Heart right ventricle (tissue), 16 donors: ENCODE results near the gene SPR. TPM values are rescaled to one million over a fixed set of nuclear protein-coding genes. Genes with fewer than 3 reads are reported as not detected.

Experiments
- ATAC-seq, 8 donors: fragments of 200-7000 bp; cut with Tn5 transposase; one replicate each; pipeline ENCODE4 v1.9.1; 2020; ENCODE audit warnings: mild to moderate bottlenecking in 8 of 8, moderate library complexity in 8 of 8, moderate number of reproducible peaks in 1 of 8
- DNase-seq, 2 donors: peaks; one replicate each; pipeline ENCODE4 v3.0.0-alpha.2; 2020
- H3K27ac ChIP-seq, 10 donors: fragments of 200-600 bp; sonication (generic) in 2 of 10; one replicate each; pipeline versions ENCODE4 v1.5.0 to v1.8.0; 2020 to 2022; ENCODE audit warnings: mild to moderate bottlenecking in 3 of 10
- H3K27me3 ChIP-seq, 7 donors: fragments of 200-600 bp; one replicate each; pipeline ENCODE4 v1.8.0; 2021 to 2022; ENCODE audit warnings: mild to moderate bottlenecking in 2 of 7
- H3K36me3 ChIP-seq, 9 donors: fragments of 200-600 bp; sonication (generic) in 1 of 9; one replicate each; pipeline versions ENCODE4 v1.5.0 to v1.8.0; 2020 to 2022; ENCODE audit warnings: mild to moderate bottlenecking in 2 of 9
- H3K4me1 ChIP-seq, 9 donors: fragments of 200-600 bp; sonication (generic) in 1 of 9; one replicate each; pipeline versions ENCODE4 v1.5.0 to v1.8.0; 2020 to 2022; ENCODE audit warnings: mild to moderate bottlenecking in 4 of 9
- H3K4me3 ChIP-seq, 10 donors: fragments of 200-600 bp; sonication (generic) in 2 of 10; one replicate each; pipeline versions ENCODE4 v1.5.0 to v1.8.0; 2020 to 2022; ENCODE audit warnings: mild to moderate bottlenecking in 7 of 10, moderate library complexity in 2 of 10
- H3K9me3 ChIP-seq, 11 donors: fragments of 200-600 bp in 10 of 11; sonication (generic) in 2 of 11; one replicate each; pipeline versions ENCODE4 v1.5.0 to v1.8.0; 2013 to 2022; ENCODE audit warnings: mild to moderate bottlenecking in 2 of 11, control low read depth in 1 of 11, moderate library complexity in 1 of 11
- CTCF ChIP-seq, 9 donors: fragments of 200-600 bp; sonication (generic) in 2 of 9; IDR thresholded peaks; one replicate each; pipeline versions ENCODE4 v1.5.0 to v1.8.0; 2021 to 2022; ENCODE audit warnings: antibody characterized with exemption in 9 of 9, mild to moderate bottlenecking in 5 of 9, moderate library complexity in 1 of 9
- WGBS, 2 donors: extraction: QIAGEN DNeasy Blood & Tissue Kit; methylation state at CpG; one replicate each; pipeline ENCODE4 v1.1.7; 2013; ENCODE audit warnings: inconsistent platforms in 1 of 2; 5-methylcytosine and 5-hydroxymethylcytosine counted together
- intact Hi-C, 10 donors: fragments of 100-400 bp; cut with DNase I; formaldehyde crosslinking; loops; one replicate each; pipeline versions ENCODE4 v1.11.1 to v1.14.2; 2022
- long read RNA-seq, 3 donors: library from polyadenylated mRNA; unstranded; transcript quantifications; one replicate each; pipeline ENCODE4 v2.0.0, GENCODE V29; 2020 to 2021
- polyA plus RNA-seq, 2 donors: library from polyadenylated mRNA; stranded (reverse); fragments of 200-250 nt; gene quantifications; one replicate each; pipeline ENCODE4 v1.2.3, GENCODE V29; 2013
- total RNA-seq, 10 donors: library from RNA; stranded (reverse); fragmentation: NEBNext Ultra II Directional in 3 of 10; extraction: Animal tissue kit (Norgen Biotek cat#: 25700) in 3 of 10; gene quantifications; one replicate each; pipeline versions ENCODE4 v1.2.1 to v1.2.4, GENCODE V29; 2021 to 2023
- donor health status: Arrhythmogenic right ventricular cardiomyopathy.
- donor health status: ischemic (EF 13 %, LVEDD 7.1; RV severe dilation, severe dysfunction).
- donor health status: healthy with polysubstance abuse.
- donor health status: DM: no; HTN: yes; CAD: no.
- donor health status: DM: no; HTN: no; CAD: no.
- donor health status: ischemic (EF 25% LVEDD 6.9; RV normal size, moderate dysfunction).
- donor health status: ischemic (EF 25% LVEDD 5.7; RV mildly dilated, moderate dysfunction).
- donor health status: healthy.
- donor health status: DM: yes; HTN: yes; CAD: no.
- donor health status: Ischemic cardiomyopathy.
- donor health status: ischemic (EF 35%, LVEDD 5.7; RV mildly dilated, moderate dysfunction).
- donor health status: nonischemic (EF 11% LVEDD 7.7; RV severe dilation, severe dysfunction).
- donor health status: DM: yes; HTN: yes; CAD: no.
- donor health status: PGD.
- donor health status: ischemic (EF 29% LVEDD 5.4; RV normal size, mild dysfunction).
- donor health status: nonischemic (EF 23%, LVEDD 6.1; RV moderate dilation, normal function).

The SPR gene
- total RNA-seq (10 to 100 TPM; 31.4 to 55.4 (median 39.3) TPM), polyA plus RNA-seq (10 to 100 TPM; 24.0 to 44.2 TPM)
- long read RNA-seq, donor 1, transcript SPR-201 (3 exons, 1,480 nt) = major isoform, 86 of 99 reads
- long read RNA-seq, donor 1, partial matches to known transcripts = 12 of 99 reads
- long read RNA-seq, donor 1, other reads (novel, unspliced or antisense) = 0 of 99 reads
- long read RNA-seq, donor 2, transcript SPR-201 (3 exons, 1,480 nt) = major isoform, 55 of 67 reads
- long read RNA-seq, donor 2, partial matches to known transcripts = 10 of 67 reads
- long read RNA-seq, donor 2, other reads (novel, unspliced or antisense) = 1 of 67 reads
- long read RNA-seq, donor 3, transcript SPR-201 (3 exons, 1,480 nt) = major isoform, 123 of 141 reads
- long read RNA-seq, donor 3, partial matches to known transcripts = 17 of 141 reads
- long read RNA-seq, donor 3, other reads (novel, unspliced or antisense) = 0 of 141 reads

- H3K4me3 ChIP-seq = peak within 1 kb of the TSS; percentile 59 to 79 (median 67)
- no peaks in the 10 kb centered on the region for H3K9me3 ChIP-seq
- peaks cover 0 to 32% (median 0%) of the 10 kb centered on the region in 9 donors for H3K36me3 ChIP-seq
- H3K4me1 ChIP-seq = peaks cover 10 to 42% (median 27%) of the 10 kb centered on the region in 9 donors
- DNase-seq (peak; percentile 71 to 84), ATAC-seq (peak; percentile 81 to 93 (median 84))
- TF ChIP-seq CTCF (IDR thresholded peaks at IDR 0.05) = peak in 1 of 9 donors; percentile 3
- peak within 1 kb of the TSS; percentile 78 to 97 (median 92) for H3K27ac ChIP-seq
- peaks cover 0 to 30% (median 0%) of the 10 kb centered on the region in 7 donors for H3K27me3 ChIP-seq
- intact Hi-C loops = loop anchor here in 1 of 10 donors (10.0 kb wide), 1 partner anchor 1342 kb away; no protein-coding TSS in a partner anchor
- 0% methylated on average over 75 to 76 of the region's 76 CpGs for WGBS, 2 donors
Measured at GRCh38 chr2:72887032-72887739, at the start of gene SPR. Gene SPR, plus strand, starts transcription at chr2:72887408. Its CDS starts 25 bp downstream, at chr2:72887433.

GRCh38 chr2:72840066-72840465, 47.1 kb upstream of the SPR start:
- WGBS, 2 donors = 96 to 97% methylated on average over 2 of the region's 2 CpGs
- intact Hi-C loops = no loop called here
- Histone ChIP-seq H3K4me1 (no peaks in the 10 kb centered on the region), H3K27me3 (no peaks in the 10 kb centered on the region), H3K4me3 (no peak overlapping the region), H3K9me3 (peaks cover 0 to 4% (median 0%) of the 10 kb centered on the region in 11 donors), H3K27ac (no peak overlapping the region), H3K36me3 (no peaks in the 10 kb centered on the region)
- DNase-seq = no peak
- ATAC-seq = no peak
- TF ChIP-seq CTCF (IDR thresholded peaks at IDR 0.05) = no peak

- ATAC-seq = peak in 1 of 8 donors; percentile 53
Measured at GRCh38 chr2:72841462-72842125, 45.6 kb upstream of the SPR start.

More at GRCh38 chr2:72841462-72842125, 45.6 kb upstream of the SPR start:
- Histone ChIP-seq H3K4me1 (no peaks in the 10 kb centered on the region), H3K27me3 (no peaks in the 10 kb centered on the region), H3K4me3 (no peak overlapping the region), H3K27ac (no peak overlapping the region), H3K9me3 (peaks cover 0 to 4% (median 0%) of the 10 kb centered on the region in 11 donors), H3K36me3 (no peaks in the 10 kb centered on the region)
- TF ChIP-seq CTCF (IDR thresholded peaks at IDR 0.05) = no peak
- intact Hi-C loops = no loop called here
- no peak for DNase-seq
- 62 to 75% methylated on average over 3 of the region's 3 CpGs for WGBS, 2 donors
